ENCODE measurements around the gene FXYD7. TPM values are rescaled to one million over a fixed set of nuclear protein-coding genes. Genes with fewer than 3 reads are reported as not detected.

The FXYD7 gene
- total RNA-seq, 1 donor from 2014 or later: 3.4 TPM

DNA sequence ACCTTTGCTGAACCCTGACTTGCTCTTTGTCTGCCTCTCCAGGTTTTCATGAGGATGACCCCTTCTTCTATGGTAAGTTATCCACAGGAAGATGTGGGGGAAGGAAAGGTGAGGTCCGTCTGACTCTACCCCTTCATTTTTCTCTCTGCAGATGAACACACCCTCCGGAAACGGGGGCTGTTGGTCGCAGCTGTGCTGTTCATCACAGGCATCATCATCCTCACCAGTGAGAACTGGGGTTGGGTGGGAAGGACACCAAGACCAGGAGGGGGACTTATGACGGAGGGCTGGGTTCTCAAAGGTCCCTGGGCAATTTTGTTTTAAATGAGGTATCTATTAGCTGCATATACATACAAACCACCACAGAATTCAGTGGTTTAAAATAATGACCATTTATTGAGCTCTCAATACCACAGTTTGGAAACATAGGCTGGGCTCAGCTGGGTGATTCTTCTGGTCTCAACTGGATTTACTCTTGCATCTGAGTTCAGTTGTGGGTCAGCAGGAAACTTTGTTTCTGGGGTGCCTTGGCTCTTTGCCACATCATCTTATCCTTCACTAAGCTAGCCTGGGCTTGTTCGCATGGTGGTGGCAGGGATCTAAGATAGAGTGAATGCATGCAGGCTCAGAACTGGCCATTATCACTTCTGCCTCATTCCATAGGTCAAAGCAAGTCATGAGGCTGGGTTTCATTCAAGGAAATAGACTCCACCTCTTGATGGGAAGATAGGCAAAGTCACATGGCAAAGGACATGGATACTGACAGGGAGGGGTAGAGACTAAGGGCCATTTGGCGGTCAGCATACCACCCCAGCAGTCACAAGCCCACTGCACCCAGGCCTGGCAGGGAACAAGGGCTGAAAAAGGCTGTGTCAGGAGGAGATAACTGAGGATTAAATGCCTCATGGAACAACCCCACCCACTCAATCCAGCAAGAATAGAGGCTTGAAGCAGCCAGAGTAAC, 23.3 kb downstream of the FXYD7 start:
- Histone ChIP-seq H3K36me3 (peaks cover 0 to 59% of the 10 kb centered on the region in 2 donors), H3K4me3 (no peak overlapping the region), H3K27ac (peak overlapping the region; percentile 39), H3K4me1 (peaks cover 4% of the 10 kb centered on the region), H3K27me3 (no peaks in the 10 kb centered on the region), H3K9me3 (peaks cover 11% of the 10 kb centered on the region)
- TF ChIP-seq, protein P1, sequence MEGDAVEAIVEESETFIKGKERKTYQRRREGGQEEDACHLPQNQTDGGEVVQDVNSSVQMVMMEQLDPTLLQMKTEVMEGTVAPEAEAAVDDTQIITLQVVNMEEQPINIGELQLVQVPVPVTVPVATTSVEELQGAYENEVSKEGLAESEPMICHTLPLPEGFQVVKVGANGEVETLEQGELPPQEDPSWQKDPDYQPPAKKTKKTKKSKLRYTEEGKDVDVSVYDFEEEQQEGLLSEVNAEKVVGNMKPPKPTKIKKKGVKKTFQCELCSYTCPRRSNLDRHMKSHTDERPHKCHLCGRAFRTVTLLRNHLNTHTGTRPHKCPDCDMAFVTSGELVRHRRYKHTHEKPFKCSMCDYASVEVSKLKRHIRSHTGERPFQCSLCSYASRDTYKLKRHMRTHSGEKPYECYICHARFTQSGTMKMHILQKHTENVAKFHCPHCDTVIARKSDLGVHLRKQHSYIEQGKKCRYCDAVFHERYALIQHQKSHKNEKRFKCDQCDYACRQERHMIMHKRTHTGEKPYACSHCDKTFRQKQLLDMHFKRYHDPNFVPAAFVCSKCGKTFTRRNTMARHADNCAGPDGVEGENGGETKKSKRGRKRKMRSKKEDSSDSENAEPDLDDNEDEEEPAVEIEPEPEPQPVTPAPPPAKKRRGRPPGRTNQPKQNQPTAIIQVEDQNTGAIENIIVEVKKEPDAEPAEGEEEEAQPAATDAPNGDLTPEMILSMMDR (IDR thresholded peaks at IDR 0.05): no peak
- TF ChIP-seq POLR2A (IDR thresholded peaks at IDR 0.05) (no peak), POLR2AphosphoS5 (IDR thresholded peaks at IDR 0.05; ENCODE audit: insufficient read depth in 1 of 2, low read depth in 1 of 2) (no peak)
- peak in 1 of 2 donors; percentile 56 for DNase-seq (ENCODE audit: extremely low spot score in 2 of 2)
- intact Hi-C loops (cut with DNase I): no loop called here

DNA sequence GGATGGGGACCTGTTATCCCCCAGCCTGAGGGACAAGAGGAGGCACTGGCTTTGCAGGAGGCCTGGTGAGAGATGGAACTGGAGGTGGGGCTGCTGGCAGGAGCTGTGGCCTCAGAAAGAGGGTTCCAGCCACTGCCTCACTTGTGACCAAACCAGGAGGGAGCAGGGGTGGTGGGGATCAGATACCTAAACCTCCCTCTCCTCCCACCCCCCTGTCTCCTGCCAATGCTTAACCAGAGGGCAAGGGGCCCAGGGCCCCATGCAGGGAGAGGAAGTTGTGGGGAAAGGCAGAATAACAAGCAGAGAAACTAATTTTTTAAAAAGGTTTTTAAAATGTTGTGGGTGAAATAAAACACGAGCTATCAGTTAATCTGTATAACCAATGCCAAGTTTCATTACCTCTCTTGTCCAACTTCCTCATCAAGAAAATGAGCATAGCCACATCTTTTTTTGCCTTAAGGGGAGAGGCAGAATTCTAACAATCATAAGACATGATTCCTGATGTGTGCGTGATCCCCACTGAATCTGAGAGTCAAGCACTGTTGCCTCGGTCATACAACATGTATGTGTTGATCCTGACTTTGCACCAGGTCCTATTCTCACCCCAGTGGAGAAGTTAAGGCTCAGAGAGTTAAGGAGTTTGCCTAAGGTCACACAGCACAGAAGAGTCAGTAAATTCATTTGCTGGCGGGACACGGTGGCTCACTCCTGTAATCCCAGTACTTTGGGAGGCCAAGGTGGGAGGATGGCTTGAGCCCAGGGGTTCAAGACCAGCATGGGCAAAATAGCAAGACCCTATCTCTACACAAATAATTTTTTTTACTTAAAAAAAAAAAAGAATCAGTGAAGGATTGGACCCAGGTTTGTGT, 24.4 kb downstream of the FXYD7 start:
- H3K27ac ChIP-seq: peak overlapping the region; percentile 39
- peaks cover 0 to 48% of the 10 kb centered on the region in 2 donors for H3K36me3 ChIP-seq
- TF ChIP-seq POLR2AphosphoS5 (IDR thresholded peaks at IDR 0.05; ENCODE audit: insufficient read depth in 1 of 2, low read depth in 1 of 2) (no peak), POLR2A (IDR thresholded peaks at IDR 0.05) (no peak)
- TF ChIP-seq, protein P1 (IDR thresholded peaks at IDR 0.05): no peak
- H3K9me3 ChIP-seq: peaks cover 11% of the 10 kb centered on the region
- no peaks in the 10 kb centered on the region for H3K27me3 ChIP-seq
- peaks cover 4% of the 10 kb centered on the region for H3K4me1 ChIP-seq
- peak in 1 of 2 donors; percentile 85 for DNase-seq (ENCODE audit: extremely low spot score in 2 of 2)
- intact Hi-C loops (cut with DNase I): no loop called here
- no peak overlapping the region for H3K4me3 ChIP-seq

DNA sequence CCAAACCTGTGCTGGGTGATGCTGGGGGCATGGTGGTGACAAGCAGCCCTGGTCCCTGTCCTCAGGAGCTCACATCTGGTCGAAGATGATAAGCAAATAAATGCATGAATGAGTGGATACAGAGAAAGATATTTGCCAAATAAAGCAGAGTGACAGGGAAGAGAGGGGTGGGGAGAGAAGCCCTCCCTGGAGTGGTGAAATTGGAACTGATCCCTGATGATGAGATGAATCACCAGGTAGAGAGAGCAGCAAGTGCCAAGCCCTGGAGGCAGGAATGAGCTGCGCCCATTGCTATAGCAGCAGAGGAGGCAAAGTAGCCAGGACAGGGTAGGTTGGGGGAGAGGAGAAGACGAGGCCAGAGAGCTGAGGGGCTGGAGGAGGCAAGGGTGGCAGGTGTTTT, 25.1 kb downstream of the FXYD7 start:
- intact Hi-C loops (cut with DNase I): no loop called here
- Histone ChIP-seq H3K27ac (no peak overlapping the region), H3K27me3 (no peaks in the 10 kb centered on the region), H3K9me3 (peaks cover 11% of the 10 kb centered on the region), H3K4me3 (no peak overlapping the region), H3K36me3 (peaks cover 0 to 41% of the 10 kb centered on the region in 2 donors), H3K4me1 (peaks cover 4% of the 10 kb centered on the region)
- TF ChIP-seq, protein P1 (IDR thresholded peaks at IDR 0.05): no peak
- TF ChIP-seq POLR2A (IDR thresholded peaks at IDR 0.05): no peak
- no peak for TF ChIP-seq POLR2AphosphoS5 (IDR thresholded peaks at IDR 0.05; ENCODE audit: insufficient read depth in 1 of 2, low read depth in 1 of 2)
- DNase-seq (ENCODE audit: extremely low spot score in 2 of 2): peak in 1 of 2 donors; percentile 84

DNA sequence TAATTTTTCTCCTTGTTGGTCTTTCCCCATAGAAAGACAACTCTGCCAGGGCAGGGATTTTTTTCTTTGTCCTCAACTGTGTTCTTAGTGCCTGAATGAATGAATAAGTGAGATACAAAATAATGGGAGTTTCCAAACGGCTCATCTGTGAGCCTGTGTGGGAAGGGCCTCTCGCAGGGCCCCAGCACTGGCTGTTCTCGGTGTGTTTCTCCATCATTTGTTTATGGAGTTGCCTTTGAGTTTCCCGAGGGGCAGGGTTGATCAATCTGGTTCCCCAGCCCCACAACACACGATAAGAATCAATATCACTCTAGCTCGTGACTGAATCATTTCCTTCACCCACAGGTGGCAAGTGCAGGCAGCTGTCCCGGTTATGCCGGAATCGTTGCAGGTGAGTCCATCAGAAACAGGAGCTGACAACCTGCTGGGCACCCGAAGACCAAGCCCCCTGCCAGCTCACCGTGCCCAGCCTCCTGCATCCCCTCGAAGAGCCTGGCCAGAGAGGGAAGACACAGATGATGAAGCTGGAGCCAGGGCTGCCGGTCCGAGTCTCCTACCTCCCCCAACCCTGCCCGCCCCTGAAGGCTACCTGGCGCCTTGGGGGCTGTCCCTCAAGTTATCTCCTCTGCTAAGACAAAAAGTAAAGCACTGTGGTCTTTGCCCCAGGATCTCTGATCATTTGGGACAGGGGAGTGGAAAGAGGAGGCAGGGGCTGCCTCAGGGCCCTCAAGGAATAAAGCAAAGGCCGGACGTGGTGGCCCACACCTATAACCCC, 26.4 kb downstream of the FXYD7 start:
- no peak for TF ChIP-seq POLR2AphosphoS5 (IDR thresholded peaks at IDR 0.05; ENCODE audit: insufficient read depth in 1 of 2, low read depth in 1 of 2)
- no peak for TF ChIP-seq POLR2A (IDR thresholded peaks at IDR 0.05)
- intact Hi-C loops (cut with DNase I): no loop called here
- Histone ChIP-seq H3K4me3 (no peak overlapping the region), H3K27ac (no peak overlapping the region), H3K27me3 (no peaks in the 10 kb centered on the region), H3K36me3 (peaks cover 0 to 29% of the 10 kb centered on the region in 2 donors), H3K9me3 (peaks cover 11% of the 10 kb centered on the region), H3K4me1 (peaks cover 4% of the 10 kb centered on the region)
- DNase-seq (ENCODE audit: extremely low spot score in 2 of 2): peak in 1 of 2 donors; percentile 89
